ENCODE measurements around the gene EDA.

Gene EDA

DNA sequence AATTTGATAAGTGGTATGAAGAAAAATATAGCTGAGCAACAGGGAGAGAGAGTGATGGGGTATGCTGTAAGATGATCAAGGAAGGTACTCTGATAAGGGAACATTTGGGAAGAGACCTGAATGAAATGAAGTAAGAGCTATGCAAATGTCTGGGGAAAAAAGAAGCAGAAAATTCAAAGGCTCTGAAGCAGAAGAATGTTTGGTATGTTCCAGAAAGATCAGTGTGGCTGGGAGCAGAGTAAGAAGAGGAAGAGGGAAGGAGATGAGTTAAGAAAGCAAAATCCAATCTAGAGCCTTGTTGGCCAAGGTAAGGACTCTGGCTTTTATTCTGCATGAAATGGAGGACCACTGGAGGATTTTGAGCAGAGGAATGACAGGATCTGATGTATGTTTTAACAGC, 343.8 kb downstream of the EDA start:
- no peak for TF ChIP-seq TAF1 (IDR thresholded peaks at IDR 0.05; ENCODE audit: borderline replicate concordance, insufficient read depth, low read length)

DNA sequence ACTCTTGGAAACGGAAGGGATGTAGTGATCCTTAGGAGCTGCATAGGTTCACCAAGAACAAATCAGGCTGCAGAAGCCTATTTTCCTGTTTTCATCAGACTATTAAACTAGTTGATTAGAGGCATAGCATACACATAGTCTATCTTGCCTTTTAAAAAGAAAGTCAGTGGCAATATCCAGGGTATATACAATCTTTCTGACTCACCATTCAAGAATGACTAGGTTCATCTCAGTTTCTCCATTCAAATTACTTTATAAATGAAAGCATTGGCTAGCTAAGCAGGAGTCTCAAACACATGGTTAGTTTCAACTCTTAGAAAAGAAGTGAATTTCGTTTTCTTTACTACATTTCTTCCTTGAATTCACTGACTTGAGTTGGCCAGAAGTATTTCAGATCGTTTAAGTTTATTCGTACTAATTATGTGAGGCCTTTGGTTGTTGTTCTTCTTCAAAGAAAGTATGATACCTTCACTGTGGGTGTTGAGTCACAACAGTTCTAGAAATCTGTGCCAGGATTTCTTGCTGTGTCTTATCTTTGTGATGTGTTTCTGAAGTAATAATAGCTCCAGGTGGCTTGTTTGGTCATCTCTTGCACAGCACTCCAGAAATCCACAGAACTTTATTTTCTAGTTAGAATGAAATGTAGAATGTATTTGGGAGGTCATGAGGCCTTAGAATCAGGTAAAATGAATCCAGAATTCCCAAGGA, 345.6 kb downstream of the EDA start:
- TF ChIP-seq TAF1 (IDR thresholded peaks at IDR 0.05; ENCODE audit: borderline replicate concordance, insufficient read depth, low read length) (no peak), FOXP2 (optimal IDR thresholded peaks at IDR 0.05; ENCODE audit: borderline replicate concordance, extremely low read depth, extremely low read length, insufficient read depth) (no peak), POLR2AphosphoS5 (IDR thresholded peaks at IDR 0.05; ENCODE audit: low read depth, low read length) (no peak), SIN3A (IDR thresholded peaks at IDR 0.05; ENCODE audit: borderline replicate concordance, insufficient read depth, low read length) (no peak)
- TF ChIP-seq, protein P1, sequence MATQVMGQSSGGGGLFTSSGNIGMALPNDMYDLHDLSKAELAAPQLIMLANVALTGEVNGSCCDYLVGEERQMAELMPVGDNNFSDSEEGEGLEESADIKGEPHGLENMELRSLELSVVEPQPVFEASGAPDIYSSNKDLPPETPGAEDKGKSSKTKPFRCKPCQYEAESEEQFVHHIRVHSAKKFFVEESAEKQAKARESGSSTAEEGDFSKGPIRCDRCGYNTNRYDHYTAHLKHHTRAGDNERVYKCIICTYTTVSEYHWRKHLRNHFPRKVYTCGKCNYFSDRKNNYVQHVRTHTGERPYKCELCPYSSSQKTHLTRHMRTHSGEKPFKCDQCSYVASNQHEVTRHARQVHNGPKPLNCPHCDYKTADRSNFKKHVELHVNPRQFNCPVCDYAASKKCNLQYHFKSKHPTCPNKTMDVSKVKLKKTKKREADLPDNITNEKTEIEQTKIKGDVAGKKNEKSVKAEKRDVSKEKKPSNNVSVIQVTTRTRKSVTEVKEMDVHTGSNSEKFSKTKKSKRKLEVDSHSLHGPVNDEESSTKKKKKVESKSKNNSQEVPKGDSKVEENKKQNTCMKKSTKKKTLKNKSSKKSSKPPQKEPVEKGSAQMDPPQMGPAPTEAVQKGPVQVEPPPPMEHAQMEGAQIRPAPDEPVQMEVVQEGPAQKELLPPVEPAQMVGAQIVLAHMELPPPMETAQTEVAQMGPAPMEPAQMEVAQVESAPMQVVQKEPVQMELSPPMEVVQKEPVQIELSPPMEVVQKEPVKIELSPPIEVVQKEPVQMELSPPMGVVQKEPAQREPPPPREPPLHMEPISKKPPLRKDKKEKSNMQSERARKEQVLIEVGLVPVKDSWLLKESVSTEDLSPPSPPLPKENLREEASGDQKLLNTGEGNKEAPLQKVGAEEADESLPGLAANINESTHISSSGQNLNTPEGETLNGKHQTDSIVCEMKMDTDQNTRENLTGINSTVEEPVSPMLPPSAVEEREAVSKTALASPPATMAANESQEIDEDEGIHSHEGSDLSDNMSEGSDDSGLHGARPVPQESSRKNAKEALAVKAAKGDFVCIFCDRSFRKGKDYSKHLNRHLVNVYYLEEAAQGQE (IDR thresholded peaks at IDR 0.05; ENCODE audit: insufficient read depth in 1 of 2, low read depth in 2 of 2, low read length in 2 of 2): no peak

DNA sequence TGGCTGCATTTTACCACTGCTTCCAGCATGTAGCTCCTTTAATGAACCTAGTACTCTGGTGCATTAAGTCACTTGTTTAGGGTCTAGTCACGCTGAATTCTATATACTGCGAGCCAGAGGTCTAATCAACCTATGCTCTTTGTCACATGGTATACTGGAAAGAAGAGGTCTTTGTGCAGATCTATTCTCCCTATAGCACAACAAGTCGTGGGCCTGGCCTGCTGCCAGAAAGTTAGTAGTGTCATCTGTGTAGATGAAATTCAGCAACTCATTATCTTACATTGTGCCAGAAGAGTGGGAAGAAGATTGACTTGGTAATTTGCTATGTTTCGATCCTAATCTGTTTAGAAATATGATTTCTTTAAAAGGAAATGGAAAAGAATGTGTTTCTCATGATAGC, 353.0 kb downstream of the EDA start:
- no peak for TF ChIP-seq FOXP2 (optimal IDR thresholded peaks at IDR 0.05; ENCODE audit: borderline replicate concordance, extremely low read depth, extremely low read length, insufficient read depth)
- TF ChIP-seq TAF1 (IDR thresholded peaks at IDR 0.05; ENCODE audit: borderline replicate concordance, insufficient read depth, low read length): no peak

DNA sequence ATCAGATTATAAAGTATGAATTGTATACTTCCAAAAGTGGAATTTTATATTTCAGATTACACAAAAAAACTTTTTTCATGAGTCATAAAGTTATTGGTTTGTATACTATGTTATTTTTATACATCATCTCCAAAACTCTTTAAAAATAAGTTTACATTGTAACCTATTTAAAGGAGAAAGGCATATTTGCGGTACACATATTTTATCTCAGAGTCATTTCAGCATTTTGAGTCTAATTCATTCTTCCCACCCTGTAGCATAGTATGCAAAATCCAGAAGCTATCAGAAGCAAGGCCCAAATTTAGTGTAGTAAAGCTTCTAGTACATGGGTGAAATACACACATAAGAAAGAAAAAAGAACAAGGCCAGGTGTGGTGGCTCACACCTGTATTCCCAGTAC, 353.5 kb downstream of the EDA start:
- TF ChIP-seq, protein P1 (IDR thresholded peaks at IDR 0.05; ENCODE audit: insufficient read depth in 1 of 2, low read depth in 2 of 2, low read length in 2 of 2): no peak
- TF ChIP-seq SIN3A (IDR thresholded peaks at IDR 0.05; ENCODE audit: borderline replicate concordance, insufficient read depth, low read length) (no peak), FOXP2 (optimal IDR thresholded peaks at IDR 0.05; ENCODE audit: borderline replicate concordance, extremely low read depth, extremely low read length, insufficient read depth) (no peak), TAF1 (IDR thresholded peaks at IDR 0.05; ENCODE audit: borderline replicate concordance, insufficient read depth, low read length) (no peak), POLR2AphosphoS5 (IDR thresholded peaks at IDR 0.05; ENCODE audit: low read depth, low read length) (no peak)

DNA sequence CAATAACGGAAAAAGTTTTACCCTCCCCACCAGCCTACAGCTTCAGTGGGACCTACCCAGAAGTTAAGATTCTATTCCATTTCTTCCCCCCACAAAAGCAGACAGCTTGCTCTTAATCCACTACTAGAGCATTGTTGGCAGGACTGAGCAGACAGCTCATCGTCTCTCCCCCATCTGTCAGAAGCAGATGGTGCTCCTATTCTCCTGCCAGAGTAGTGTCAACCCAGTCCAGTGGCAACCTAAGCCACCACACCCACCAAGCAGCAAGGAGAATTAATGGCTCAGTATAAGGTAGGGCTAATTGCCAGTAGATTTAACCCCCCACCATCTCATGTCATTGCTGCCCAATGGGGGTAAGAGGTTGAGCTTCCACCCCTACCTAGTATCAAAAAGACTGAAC, 371.8 kb downstream of the EDA start:
- TF ChIP-seq TAF1 (IDR thresholded peaks at IDR 0.05; ENCODE audit: borderline replicate concordance, insufficient read depth, low read length) (no peak), SIN3A (IDR thresholded peaks at IDR 0.05; ENCODE audit: borderline replicate concordance, insufficient read depth, low read length) (no peak), POLR2AphosphoS5 (IDR thresholded peaks at IDR 0.05; ENCODE audit: low read depth, low read length) (no peak), FOXP2 (optimal IDR thresholded peaks at IDR 0.05; ENCODE audit: borderline replicate concordance, extremely low read depth, extremely low read length, insufficient read depth) (no peak)
- TF ChIP-seq, protein P1 (IDR thresholded peaks at IDR 0.05; ENCODE audit: insufficient read depth in 1 of 2, low read depth in 2 of 2, low read length in 2 of 2): no peak

DNA sequence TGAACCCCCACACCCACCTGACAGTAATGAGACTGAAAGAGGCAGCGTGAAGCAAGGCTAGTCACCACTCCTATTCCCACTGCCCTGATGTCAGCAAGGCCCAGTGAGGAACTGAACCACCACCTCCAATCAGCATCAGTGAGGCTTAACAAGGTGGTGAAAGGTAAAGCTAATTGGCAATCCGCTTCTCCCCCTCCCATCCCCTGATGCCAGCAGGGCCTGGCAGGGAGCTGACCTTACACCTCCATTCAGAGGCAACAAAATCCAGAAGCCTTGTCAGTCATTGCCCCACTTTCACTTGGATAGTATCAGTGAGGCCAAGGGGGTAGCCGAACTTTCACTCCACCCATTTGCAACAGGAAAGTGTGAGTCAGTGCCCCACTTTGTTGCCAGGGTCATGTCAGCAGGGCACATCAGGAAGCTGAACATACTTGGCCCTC, 373.1 kb downstream of the EDA start:
- TF ChIP-seq SIN3A (IDR thresholded peaks at IDR 0.05; ENCODE audit: borderline replicate concordance, insufficient read depth, low read length) (no peak), FOXP2 (optimal IDR thresholded peaks at IDR 0.05; ENCODE audit: borderline replicate concordance, extremely low read depth, extremely low read length, insufficient read depth) (no peak), TAF1 (IDR thresholded peaks at IDR 0.05; ENCODE audit: borderline replicate concordance, insufficient read depth, low read length) (no peak), POLR2AphosphoS5 (IDR thresholded peaks at IDR 0.05; ENCODE audit: low read depth, low read length) (no peak)
- TF ChIP-seq, protein P1 (IDR thresholded peaks at IDR 0.05; ENCODE audit: insufficient read depth in 1 of 2, low read depth in 2 of 2, low read length in 2 of 2): no peak
